Spinal cord (tissue), 10 donors: ENCODE measurements around the gene RARB. TPM values are rescaled to one million over a fixed set of nuclear protein-coding genes. Genes with fewer than 3 reads are reported as not detected.
A peak's percentile ranks its signal among the peaks of the same experiment; 100 is the strongest.

Source experiments
- DNase-seq, 6 donors: peaks; one replicate each; pipeline versions ENCODE4 v3.0.0 to v3.0.0-alpha.2; 2013 to 2015; ENCODE audit warnings: low spot score in 6 of 6, low read depth in 4 of 6
- H3K27ac ChIP-seq: one replicate; pipeline ENCODE4 v1.5.1; 2013; ENCODE audit warnings: low read depth, low read length, control low read depth
- H3K27me3 ChIP-seq: one replicate; pipeline ENCODE4 v1.6.1; 2013; ENCODE audit warnings: low read length; ENCODE audit not compliant: control insufficient read depth, insufficient read depth
- H3K36me3 ChIP-seq: one replicate; pipeline ENCODE4 v1.6.1; 2013; ENCODE audit warnings: low read length; ENCODE audit not compliant: control insufficient read depth, insufficient read depth
- H3K4me1 ChIP-seq: one replicate; pipeline ENCODE4 v1.6.1; 2013; ENCODE audit warnings: low read length; ENCODE audit not compliant: control insufficient read depth, insufficient read depth
- H3K4me3 ChIP-seq: one replicate; pipeline ENCODE4 v1.5.1; 2013; ENCODE audit warnings: low read depth, low read length, control low read depth
- H3K9me3 ChIP-seq: one replicate; pipeline ENCODE4 v1.6.1; 2013; ENCODE audit warnings: low read length; ENCODE audit not compliant: control insufficient read depth, insufficient read depth
- WGBS: methylation state at CpG from one replicate; pipeline ENCODE4 v1.1.5; 2013; ENCODE audit warnings: missing lambda C conversion rate; ENCODE audit not compliant: insufficient coverage; 5-methylcytosine and 5-hydroxymethylcytosine counted together
- polyA plus RNA-seq, 2 donors: library from polyadenylated mRNA; unstranded; fragments of 120-200 nt; gene quantifications; one replicate each; pipeline ENCODE4 v1.2.1, GENCODE V29; 2013; ENCODE audit not compliant: insufficient read length in 2 of 2
- total RNA-seq, 2 donors: library from RNA; depleted of rRNA in 1 of 2; stranded (reverse); fragments of 120-200 nt in 1 of 2; fragments of >200 nt in 1 of 2; gene quantifications; one replicate each; pipeline versions ENCODE4 v1.2.3 to v1.2.4, GENCODE V29; 2013 to 2014
- donor health status: healthy.

The RARB gene
- total and polyA plus RNA-seq, 4 donors = 11.7 to 43.8 (median 28.9) TPM

- Histone ChIP-seq H3K27me3 (no peaks in the 10 kb centered on the region), H3K36me3 (no peaks in the 10 kb centered on the region), H3K27ac (no peak overlapping the region), H3K4me1 (no peaks in the 10 kb centered on the region), H3K9me3 (no peaks in the 10 kb centered on the region), H3K4me3 (no peak overlapping the region)
- no peak for DNase-seq
- 63% methylated on average over 1 of the region's 3 CpGs for WGBS
Observed at GRCh38 chr3:25461946-25462345, 33.9 kb downstream of the RARB start.

- WGBS = 100% methylated on average over 1 of the region's 1 CpG
- no peak overlapping the region for H3K27ac ChIP-seq
Observed at GRCh38 chr3:25462495-25462894, 34.4 kb downstream of the RARB start.

GRCh38 chr3:25463836-25464418, 35.9 kb downstream of the RARB start:
- no peak overlapping the region for H3K27ac ChIP-seq
- H3K4me1 ChIP-seq = peaks cover 4% of the 10 kb centered on the region
- H3K9me3 ChIP-seq = no peaks in the 10 kb centered on the region
- H3K4me3 ChIP-seq = no peak overlapping the region
- WGBS = 83% methylated on average over 1 of the region's 3 CpGs
- no peaks in the 10 kb centered on the region for H3K27me3 ChIP-seq
- no peak for DNase-seq
- no peaks in the 10 kb centered on the region for H3K36me3 ChIP-seq

More at GRCh38 chr3:25462495-25462894, 34.4 kb downstream of the RARB start:
- no peak for DNase-seq
- H3K36me3 ChIP-seq = no peaks in the 10 kb centered on the region
- H3K9me3 ChIP-seq = no peaks in the 10 kb centered on the region
- H3K27me3 ChIP-seq = no peaks in the 10 kb centered on the region
- no peak overlapping the region for H3K4me3 ChIP-seq
- no peaks in the 10 kb centered on the region for H3K4me1 ChIP-seq

GRCh38 chr3:25465266-25465860, 37.3 kb downstream of the RARB start:
- H3K4me1 ChIP-seq = peaks cover 5% of the 10 kb centered on the region
- H3K27me3 ChIP-seq = no peaks in the 10 kb centered on the region
- H3K4me3 ChIP-seq = no peak overlapping the region
- WGBS = 87% methylated on average over 3 of the region's 5 CpGs
- no peak overlapping the region for H3K27ac ChIP-seq
- no peaks in the 10 kb centered on the region for H3K36me3 ChIP-seq
- DNase-seq = no peak
- no peaks in the 10 kb centered on the region for H3K9me3 ChIP-seq

GRCh38 chr3:25468866-25469319, 40.8 kb downstream of the RARB start:
- H3K4me3 ChIP-seq = no peak overlapping the region
- H3K27ac ChIP-seq = peak overlapping the region; percentile 71
- 72% methylated on average over 4 of the region's 6 CpGs for WGBS
- no peaks in the 10 kb centered on the region for H3K36me3 ChIP-seq
- H3K27me3 ChIP-seq = no peaks in the 10 kb centered on the region
- H3K9me3 ChIP-seq = no peaks in the 10 kb centered on the region
- DNase-seq = peak in 2 of 6 donors; percentile 60 to 69
- peaks cover 8% of the 10 kb centered on the region for H3K4me1 ChIP-seq

- H3K9me3 ChIP-seq = no peaks in the 10 kb centered on the region
- no peaks in the 10 kb centered on the region for H3K27me3 ChIP-seq
- H3K36me3 ChIP-seq = no peaks in the 10 kb centered on the region
- DNase-seq = peak in 1 of 6 donors; percentile 17
- peak overlapping the region; percentile 71 for H3K27ac ChIP-seq
- 46% methylated on average over 2 of the region's 2 CpGs for WGBS
- H3K4me1 ChIP-seq = peaks cover 8% of the 10 kb centered on the region
- no peak overlapping the region for H3K4me3 ChIP-seq
Observed at GRCh38 chr3:25469558-25469957, 41.5 kb downstream of the RARB start.

GRCh38 chr3:25471081-25471768, 43.2 kb downstream of the RARB start:
- Histone ChIP-seq H3K9me3 (no peaks in the 10 kb centered on the region), H3K27me3 (no peaks in the 10 kb centered on the region), H3K4me1 (peaks cover 8% of the 10 kb centered on the region), H3K36me3 (no peaks in the 10 kb centered on the region), H3K27ac (no peak overlapping the region), H3K4me3 (no peak overlapping the region)
- DNase-seq = no peak
- no CpG with 5 or more reads among the region's 9 CpGs for WGBS

- Histone ChIP-seq H3K36me3 (no peaks in the 10 kb centered on the region), H3K27me3 (no peaks in the 10 kb centered on the region), H3K27ac (peak overlapping the region; percentile 48), H3K4me1 (peaks cover 8% of the 10 kb centered on the region), H3K9me3 (no peaks in the 10 kb centered on the region), H3K4me3 (no peak overlapping the region)
- 95% methylated on average over 4 of the region's 5 CpGs for WGBS
- no peak for DNase-seq
Observed at GRCh38 chr3:25472153-25472552, 44.1 kb downstream of the RARB start.

- H3K9me3 ChIP-seq = no peaks in the 10 kb centered on the region
- no peak overlapping the region for H3K4me3 ChIP-seq
- no peaks in the 10 kb centered on the region for H3K27me3 ChIP-seq
- H3K4me1 ChIP-seq = peaks cover 8% of the 10 kb centered on the region
- no peak for DNase-seq
- H3K27ac ChIP-seq = peak overlapping the region; percentile 48
- WGBS = 60% methylated on average over 1 of the region's 3 CpGs
- H3K36me3 ChIP-seq = no peaks in the 10 kb centered on the region
Observed at GRCh38 chr3:25472731-25473130, 44.7 kb downstream of the RARB start.
